OCI-LY1 (cell line): ENCODE data around the gene NPAS2.

Source experiments
- H2AFZ ChIP-seq: fragments of 200-600 bp; sonication (generic), shearing (Covaris generic); 2 replicates; pipeline ENCODE4 v1.6.0; 2014; ENCODE audit warnings: antibody characterized with exemption, mild to moderate bottlenecking, low read length
- H3F3A ChIP-seq: fragments of 200-600 bp; sonication (generic), shearing (Covaris generic); 2 replicates; pipeline ENCODE4 v1.6.0; 2014; ENCODE audit warnings: mild to moderate bottlenecking, antibody characterized with exemption, low read length, moderate library complexity; ENCODE audit not compliant: insufficient read depth
- H3K27ac ChIP-seq: fragments of 200-600 bp; sonication (generic); 2 replicates; pipeline ENCODE4 v1.5.1; 2014; ENCODE audit warnings: low read length, mixed run types, mild to moderate bottlenecking, low read depth; ENCODE audit not compliant: poor library complexity, severe bottlenecking
- H3K27me3 ChIP-seq: fragments of 200-600 bp; sonication (generic); 2 replicates; pipeline ENCODE4 v1.6.0; 2014; ENCODE audit warnings: antibody characterized with exemption, mild to moderate bottlenecking, low read length, moderate library complexity; ENCODE audit not compliant: insufficient read depth
- H3K36me3 ChIP-seq: fragments of 200-600 bp; sonication (generic); 2 replicates; pipeline ENCODE4 v1.6.1; 2014; ENCODE audit warnings: mild to moderate bottlenecking, antibody characterized with exemption, low read length, moderate library complexity, mixed read lengths; ENCODE audit not compliant: insufficient read depth
- H3K4me1 ChIP-seq: fragments of 200-600 bp; sonication (generic); 2 replicates; pipeline ENCODE4 v1.5.1; 2014; ENCODE audit warnings: mild to moderate bottlenecking, low read length, moderate library complexity; ENCODE audit not compliant: insufficient read depth, severe bottlenecking
- H3K4me2 ChIP-seq: fragments of 200-600 bp; sonication (generic), shearing (Covaris generic); 2 replicates; pipeline ENCODE4 v1.6.1; 2014; ENCODE audit warnings: low read length
- H3K4me3 ChIP-seq: fragments of 200-600 bp; sonication (generic); 2 replicates; pipeline ENCODE4 v1.5.1; 2014; ENCODE audit warnings: low read length, low read depth, mild to moderate bottlenecking, mixed read lengths; ENCODE audit not compliant: poor library complexity, severe bottlenecking
- H3K79me2 ChIP-seq: fragments of 200-600 bp; shearing (Covaris generic); 2 replicates; pipeline ENCODE4 v1.6.1; 2016; ENCODE audit warnings: mixed run types, low read length, mixed read lengths; ENCODE audit not compliant: insufficient read depth
- H3K9ac ChIP-seq: fragments of 200-600 bp; sonication (generic), shearing (Covaris generic); 2 replicates; pipeline ENCODE4 v1.6.1; 2014; ENCODE audit warnings: mild to moderate bottlenecking, low read length, mixed read lengths
- H3K9me2 ChIP-seq: fragments of 200-600 bp; sonication (generic), shearing (Covaris generic); 2 replicates; pipeline ENCODE4 v1.6.1; 2014; ENCODE audit warnings: low read depth, mild to moderate bottlenecking, low read length, mixed read lengths
- H3K9me3 ChIP-seq: fragments of 200-600 bp; shearing (Covaris generic); 2 replicates; pipeline ENCODE4 v1.6.1; 2014; ENCODE audit warnings: low read length, mixed read lengths
- H4K20me1 ChIP-seq: fragments of 200-600 bp; sonication (generic), shearing (Covaris generic); 2 replicates; pipeline ENCODE4 v1.6.0; 2016; ENCODE audit warnings: mild to moderate bottlenecking, low read length; ENCODE audit not compliant: insufficient read depth
- EZH2 ChIP-seq: fragments of 200-600 bp; sonication (generic), shearing (Covaris generic); IDR thresholded peaks from 2 replicates; pipeline ENCODE4 v1.8.0; 2017; ENCODE audit warnings: borderline replicate concordance, mixed run types, mild to moderate bottlenecking, antibody characterized with exemption, low read length, moderate library complexity, mixed read lengths
- TF ChIP-seq, protein P1 (sequence below): fragments of 200-600 bp; sonication (generic), shearing (Covaris generic); IDR thresholded peaks from 2 replicates; pipeline ENCODE4 v1.5.1; 2017; ENCODE audit warnings: mild to moderate bottlenecking, antibody characterized with exemption, low read length, moderate library complexity, mixed read lengths

Gene NPAS2

DNA sequence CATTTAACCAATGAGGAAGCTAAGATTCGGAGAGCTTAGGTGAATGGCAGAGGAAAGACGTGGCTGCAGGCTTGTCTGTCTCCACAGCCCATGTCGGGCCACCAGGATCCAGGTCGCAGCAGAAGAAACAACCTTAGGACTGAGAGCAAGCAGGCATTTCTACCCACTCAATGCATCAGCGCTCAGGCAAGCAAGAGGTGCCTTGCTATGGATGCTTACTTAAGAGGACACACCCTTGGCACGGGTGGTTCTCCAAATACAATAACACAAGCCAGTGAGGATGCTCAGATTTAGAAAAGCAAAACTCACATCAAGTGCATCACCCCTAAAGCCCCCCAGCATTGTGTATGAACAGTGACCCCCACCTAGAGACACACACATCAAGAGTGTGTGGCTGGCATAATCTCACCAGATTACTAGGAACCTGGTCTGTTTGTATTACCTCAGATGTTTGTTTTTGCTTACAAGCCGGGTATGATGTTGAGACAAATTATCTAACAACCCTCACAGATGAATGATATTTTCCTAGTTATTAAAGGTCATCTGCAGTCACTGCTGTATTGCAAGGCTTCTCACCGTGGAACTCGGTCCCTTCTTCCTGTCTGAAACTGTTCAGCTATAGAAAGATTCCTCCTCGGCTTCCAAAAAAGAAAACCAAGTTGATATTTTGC, 34.2 kb upstream of the NPAS2 start:
- TF ChIP-seq, protein P1, sequence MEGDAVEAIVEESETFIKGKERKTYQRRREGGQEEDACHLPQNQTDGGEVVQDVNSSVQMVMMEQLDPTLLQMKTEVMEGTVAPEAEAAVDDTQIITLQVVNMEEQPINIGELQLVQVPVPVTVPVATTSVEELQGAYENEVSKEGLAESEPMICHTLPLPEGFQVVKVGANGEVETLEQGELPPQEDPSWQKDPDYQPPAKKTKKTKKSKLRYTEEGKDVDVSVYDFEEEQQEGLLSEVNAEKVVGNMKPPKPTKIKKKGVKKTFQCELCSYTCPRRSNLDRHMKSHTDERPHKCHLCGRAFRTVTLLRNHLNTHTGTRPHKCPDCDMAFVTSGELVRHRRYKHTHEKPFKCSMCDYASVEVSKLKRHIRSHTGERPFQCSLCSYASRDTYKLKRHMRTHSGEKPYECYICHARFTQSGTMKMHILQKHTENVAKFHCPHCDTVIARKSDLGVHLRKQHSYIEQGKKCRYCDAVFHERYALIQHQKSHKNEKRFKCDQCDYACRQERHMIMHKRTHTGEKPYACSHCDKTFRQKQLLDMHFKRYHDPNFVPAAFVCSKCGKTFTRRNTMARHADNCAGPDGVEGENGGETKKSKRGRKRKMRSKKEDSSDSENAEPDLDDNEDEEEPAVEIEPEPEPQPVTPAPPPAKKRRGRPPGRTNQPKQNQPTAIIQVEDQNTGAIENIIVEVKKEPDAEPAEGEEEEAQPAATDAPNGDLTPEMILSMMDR = no peak
- Histone ChIP-seq H3K79me2 (no peaks in the 10 kb centered on the region), H3F3A (no peaks in the 10 kb centered on the region), H4K20me1 (no peaks in the 10 kb centered on the region), H3K9ac (no peak overlapping the region), H3K9me3 (no peaks in the 10 kb centered on the region), H3K4me3 (no peak overlapping the region), H3K27me3 (no peaks in the 10 kb centered on the region), H3K4me1 (no peaks in the 10 kb centered on the region), H3K36me3 (no peaks in the 10 kb centered on the region), H3K27ac (no peak overlapping the region), H3K4me2 (no peak overlapping the region), H2AFZ (no peak overlapping the region), H3K9me2 (no peaks in the 10 kb centered on the region)

DNA sequence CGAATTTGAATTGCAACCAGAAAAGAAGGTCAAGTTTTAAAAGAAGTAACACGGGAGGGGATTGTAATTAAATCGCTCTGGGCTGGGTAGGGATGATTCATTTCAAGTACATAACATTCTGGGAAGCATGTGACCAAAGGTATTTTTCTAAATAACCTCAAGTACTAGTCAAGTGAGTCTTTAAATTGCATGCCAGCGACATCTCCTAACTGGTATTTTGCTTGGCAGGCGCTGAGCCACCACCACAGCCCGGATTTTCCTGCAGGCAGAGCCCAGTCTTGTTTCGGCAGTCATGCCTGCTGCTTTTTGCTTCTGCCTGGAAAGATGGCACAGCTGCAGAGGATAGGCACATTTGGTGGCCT, 33.7 kb upstream of the NPAS2 start:
- no peak overlapping the region for H3K27ac ChIP-seq
- TF ChIP-seq, protein P1 = no peak
- no peak for TF ChIP-seq EZH2
- H3K9ac ChIP-seq = no peak overlapping the region
- no peaks in the 10 kb centered on the region for H3K79me2 ChIP-seq
- H2AFZ ChIP-seq = no peak overlapping the region
- no peaks in the 10 kb centered on the region for H4K20me1 ChIP-seq
- H3K9me3 ChIP-seq = no peaks in the 10 kb centered on the region
- H3K9me2 ChIP-seq = no peaks in the 10 kb centered on the region
- no peaks in the 10 kb centered on the region for H3F3A ChIP-seq
- no peak overlapping the region for H3K4me2 ChIP-seq
- H3K27me3 ChIP-seq = no peaks in the 10 kb centered on the region
- H3K4me3 ChIP-seq = no peak overlapping the region
- H3K4me1 ChIP-seq = no peaks in the 10 kb centered on the region
- H3K36me3 ChIP-seq = no peaks in the 10 kb centered on the region

DNA sequence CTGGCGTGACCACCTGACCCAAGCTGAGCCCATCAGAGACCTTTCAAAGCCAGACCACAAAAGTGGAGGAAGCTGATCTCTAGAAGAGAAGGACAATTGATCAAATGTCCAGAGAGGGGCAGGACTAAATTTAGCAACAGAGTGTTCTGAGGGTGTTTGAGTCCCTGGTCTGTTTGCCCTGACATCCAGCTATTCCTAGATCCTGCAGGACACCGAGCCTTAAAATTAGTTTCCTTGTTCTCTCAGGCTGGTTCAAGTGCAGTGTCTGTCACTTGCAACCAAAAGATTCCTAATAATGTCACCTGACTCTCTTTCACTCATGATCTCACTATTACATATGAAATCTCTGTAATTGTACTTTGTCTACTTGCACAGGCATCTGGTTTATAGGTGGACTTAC, 33.0 kb upstream of the NPAS2 start:
- TF ChIP-seq, protein P1 = no peak
- no peak for TF ChIP-seq EZH2
- Histone ChIP-seq H3K9ac (no peak overlapping the region), H3K79me2 (no peaks in the 10 kb centered on the region), H4K20me1 (no peaks in the 10 kb centered on the region), H3K27me3 (no peaks in the 10 kb centered on the region), H3K4me2 (no peak overlapping the region), H3K9me3 (no peaks in the 10 kb centered on the region), H3F3A (no peaks in the 10 kb centered on the region), H3K9me2 (no peaks in the 10 kb centered on the region), H3K4me1 (no peaks in the 10 kb centered on the region), H2AFZ (no peak overlapping the region), H3K4me3 (no peak overlapping the region), H3K27ac (no peak overlapping the region), H3K36me3 (no peaks in the 10 kb centered on the region)
